HG03460 (cell line): ENCODE data around the gene SNX20.

Experiments used
- ATAC-seq: cut with Tn5 transposase; IDR thresholded peaks from one replicate; pipeline ENCODE4 v1.9.1; 2021; ENCODE audit not compliant: unreplicated experiment

Gene SNX20

DNA sequence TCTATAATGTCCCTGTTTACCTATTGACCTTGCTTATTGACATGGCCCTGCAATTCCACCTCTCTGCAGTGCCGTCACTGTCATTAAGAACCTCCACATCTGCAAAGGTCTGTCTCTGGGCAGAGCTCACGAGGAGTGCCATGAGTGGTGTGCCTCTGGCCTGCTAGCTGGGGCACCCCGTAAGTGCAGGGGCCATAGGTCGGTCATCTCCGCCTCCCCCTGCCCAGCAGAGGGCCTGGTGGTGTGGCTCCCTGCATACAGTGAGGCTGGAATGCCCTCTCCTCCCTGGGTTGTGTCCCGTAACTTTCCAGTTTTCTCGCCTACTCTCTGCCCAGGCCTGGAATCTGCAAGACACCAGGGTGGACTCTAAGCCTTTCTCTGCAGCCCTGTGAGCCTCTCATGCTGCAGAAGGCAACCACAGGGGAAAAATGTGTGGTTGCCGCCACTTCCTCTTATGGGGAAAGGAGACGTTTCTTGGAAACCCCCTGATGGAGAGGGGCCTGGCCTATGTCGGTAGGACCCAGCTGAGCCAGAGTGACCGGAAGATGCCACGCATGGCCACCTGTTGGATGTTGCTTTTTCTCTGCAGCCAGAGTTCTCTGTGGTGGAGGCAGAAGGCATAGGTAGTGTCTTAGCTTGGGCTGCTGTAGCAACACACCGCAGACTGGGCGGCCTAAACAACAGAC is 2.7 kb upstream of the SNX20 start:
- ATAC-seq, result peak; percentile 68

DNA sequence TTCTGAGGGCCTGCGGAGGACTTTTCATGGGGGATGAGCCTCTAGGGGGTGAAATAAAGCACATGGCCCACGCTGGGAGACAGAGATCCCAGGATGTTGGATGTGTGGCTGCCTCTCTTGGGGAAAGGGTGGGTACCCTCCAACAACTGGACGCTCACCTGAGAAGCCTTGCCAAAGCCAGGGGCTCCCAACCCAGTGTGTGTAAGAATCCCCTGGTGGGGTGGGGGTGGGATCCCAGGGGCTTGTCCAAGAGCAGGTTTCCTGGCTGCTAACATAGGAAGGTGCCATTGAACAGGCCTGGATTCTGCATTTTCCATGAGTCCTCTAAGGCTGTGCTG is 587 bp downstream of the SNX20 start:
- ATAC-seq, result no peak

DNA sequence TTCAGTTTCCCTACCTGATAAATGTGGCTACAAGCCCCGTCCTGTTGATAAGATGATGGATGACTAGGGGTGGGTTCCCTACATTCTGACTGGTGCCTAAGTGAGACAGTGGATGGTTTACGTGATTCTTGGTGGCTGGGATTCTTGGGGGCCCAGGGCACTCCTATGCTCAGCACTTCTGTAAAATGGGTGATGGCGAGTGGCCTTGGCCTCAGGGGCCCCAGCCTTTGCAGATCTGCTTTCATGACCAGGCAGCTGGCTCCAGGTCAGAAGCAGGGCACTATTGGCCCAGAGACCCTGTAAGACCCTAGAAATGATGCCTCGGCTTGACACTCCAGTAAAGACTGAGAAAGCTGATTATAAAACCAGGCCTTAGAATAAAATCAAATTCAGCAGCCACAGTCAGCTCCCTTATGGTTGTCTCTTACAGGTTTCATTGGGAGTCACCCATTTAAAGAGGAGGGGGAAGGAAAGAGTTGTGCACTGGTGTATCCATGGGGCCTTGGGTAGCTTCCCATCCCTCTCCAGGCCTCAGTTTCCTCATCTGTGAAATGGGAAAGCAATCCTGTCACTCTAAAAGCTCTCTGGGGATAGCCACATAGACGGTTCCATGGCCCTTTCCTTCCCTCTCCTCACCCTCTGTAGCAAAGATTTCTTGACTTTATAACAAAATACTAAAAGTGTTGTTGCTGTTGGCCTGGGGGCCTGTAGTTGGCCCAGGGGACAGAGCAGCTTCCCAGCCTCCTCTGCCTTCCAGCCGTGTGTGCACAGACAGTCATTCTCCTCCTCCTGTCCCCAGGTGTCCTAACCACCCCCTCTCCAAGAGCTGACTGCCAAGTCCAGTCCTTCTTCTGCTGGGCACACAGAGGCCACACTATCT is 1.2 kb downstream of the SNX20 start:
- ATAC-seq, result no peak

DNA sequence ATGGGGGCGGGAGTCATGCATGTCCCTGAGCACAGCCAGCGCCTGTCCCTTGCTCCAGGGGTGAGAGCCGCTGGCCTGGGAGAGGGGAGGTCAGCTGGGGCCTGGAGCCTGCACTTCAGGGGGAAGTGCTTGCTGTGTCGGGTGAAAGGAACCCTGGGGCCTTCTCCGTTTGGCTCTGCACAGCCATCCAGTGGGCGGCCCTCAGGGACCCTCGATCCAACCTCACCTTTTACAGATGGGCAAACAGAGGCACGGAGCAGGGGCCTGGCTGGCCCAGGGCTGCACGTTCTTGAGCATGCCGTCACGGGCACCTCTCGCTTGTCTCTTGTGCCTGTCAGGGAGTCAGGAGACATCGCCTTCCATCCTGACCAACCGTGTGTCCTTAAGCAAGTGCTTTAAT is 1.8 kb downstream of the SNX20 start:
- ATAC-seq, result no peak

DNA sequence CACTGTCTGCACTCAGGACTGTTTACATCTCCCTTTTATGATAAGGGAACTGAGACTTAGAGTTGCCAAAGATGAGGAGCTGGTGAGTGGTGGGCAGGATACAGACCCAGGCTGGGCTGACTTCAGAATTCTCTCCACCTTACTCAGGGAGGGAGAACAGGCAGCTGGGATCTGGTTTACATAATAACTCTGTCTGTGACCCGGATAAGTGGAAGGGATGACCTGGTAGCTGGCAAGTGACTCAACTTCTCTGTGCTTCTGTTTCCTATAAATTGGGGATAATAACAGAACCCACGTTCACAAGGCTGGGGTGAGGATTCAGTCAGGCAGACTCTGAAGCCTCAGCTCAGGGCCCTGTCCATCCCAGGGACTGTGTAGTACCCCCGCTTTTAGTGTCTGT is 2.6 kb downstream of the SNX20 start:
- no peak for ATAC-seq

DNA sequence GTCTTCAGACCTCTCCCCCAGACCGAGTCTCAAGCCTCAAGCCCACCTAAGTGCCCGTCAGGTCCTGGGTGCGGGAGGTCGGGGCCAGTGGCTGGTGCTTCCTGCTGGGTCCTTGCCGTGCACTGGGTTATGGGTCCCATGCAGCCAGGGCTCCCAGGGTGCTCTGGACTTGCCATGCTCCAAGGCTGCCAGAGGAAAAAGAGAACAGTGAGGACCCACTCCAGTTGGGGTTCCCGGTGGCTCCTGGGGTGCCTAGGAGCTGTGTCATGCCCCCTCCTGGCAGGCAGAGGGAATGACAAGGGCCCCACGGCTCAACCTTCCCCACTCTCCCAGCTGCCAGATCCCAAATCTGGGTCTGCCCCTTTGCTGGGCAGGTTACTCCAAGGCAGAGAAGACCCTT is 3.8 kb downstream of the SNX20 start:
- ATAC-seq, result no peak

DNA sequence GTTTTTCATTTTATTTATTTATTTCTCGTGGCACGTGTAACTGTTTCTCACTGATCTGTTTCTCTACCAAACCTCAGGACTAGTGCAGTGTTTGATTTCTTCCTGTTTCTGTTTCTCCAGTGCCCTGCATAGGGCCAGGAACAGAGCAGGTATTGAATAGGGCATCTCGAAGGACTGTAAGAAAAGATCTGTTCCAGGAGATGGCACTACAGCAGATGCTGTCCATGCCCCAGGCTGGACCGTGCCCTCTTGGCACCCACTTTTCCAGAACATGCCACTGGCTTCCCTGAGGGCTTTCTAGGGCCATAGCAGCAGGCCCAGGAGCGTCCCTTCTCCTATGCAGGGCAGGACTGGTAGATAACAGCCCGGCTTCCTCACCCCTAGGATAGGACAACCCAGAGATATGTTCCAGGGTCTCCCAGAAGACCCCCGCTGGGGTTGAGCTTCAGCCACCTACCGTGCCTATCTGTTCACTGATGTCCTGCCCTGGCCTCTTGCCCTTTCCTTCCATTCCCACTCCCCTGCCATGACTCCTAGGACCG is 4.4 kb downstream of the SNX20 start:
- ATAC-seq, result no peak

DNA sequence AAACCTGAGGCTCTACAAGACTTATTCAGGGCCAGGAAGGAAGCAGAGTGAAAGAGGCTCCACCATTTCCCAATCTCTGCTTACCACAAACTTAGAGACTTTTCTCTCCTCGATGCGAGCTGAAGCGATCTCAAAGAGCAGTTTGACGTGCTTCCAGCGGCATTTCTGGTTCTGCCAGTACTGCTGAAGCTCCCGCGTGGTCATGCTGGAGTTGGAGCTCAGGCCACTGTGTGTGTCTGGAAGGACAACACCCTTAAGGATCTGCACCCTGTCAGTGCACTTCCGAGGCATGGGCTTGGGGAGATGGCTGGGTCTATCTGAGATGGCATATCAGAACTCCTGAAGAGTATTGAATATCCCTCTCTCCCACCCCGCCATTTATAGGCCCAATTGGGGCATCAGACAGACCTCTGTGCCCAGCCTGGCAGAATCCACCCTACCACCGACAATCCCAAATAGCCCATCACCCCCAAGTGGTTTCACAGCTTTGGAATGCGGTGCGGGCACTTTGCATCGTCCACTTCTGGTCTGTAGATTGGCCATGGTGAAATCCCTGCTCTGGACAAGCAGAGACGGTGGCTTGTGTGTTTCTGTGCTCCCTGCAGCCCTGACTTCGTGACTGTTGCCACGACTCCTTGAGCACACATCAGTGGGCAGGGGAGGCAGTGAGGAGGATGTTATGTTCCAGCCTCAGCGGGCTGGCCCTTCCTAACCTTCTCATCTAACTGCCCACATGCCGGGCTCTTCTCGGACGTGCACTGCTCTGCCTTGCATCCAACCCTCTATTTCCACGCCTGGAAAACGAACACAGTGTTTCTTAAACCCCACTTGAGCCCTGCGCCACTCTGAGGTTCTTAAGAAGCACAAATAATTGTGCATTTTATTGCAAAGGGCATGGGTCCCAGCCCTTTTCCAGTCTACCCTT is 5.2 kb downstream of the SNX20 start:
- ATAC-seq, result no peak

DNA sequence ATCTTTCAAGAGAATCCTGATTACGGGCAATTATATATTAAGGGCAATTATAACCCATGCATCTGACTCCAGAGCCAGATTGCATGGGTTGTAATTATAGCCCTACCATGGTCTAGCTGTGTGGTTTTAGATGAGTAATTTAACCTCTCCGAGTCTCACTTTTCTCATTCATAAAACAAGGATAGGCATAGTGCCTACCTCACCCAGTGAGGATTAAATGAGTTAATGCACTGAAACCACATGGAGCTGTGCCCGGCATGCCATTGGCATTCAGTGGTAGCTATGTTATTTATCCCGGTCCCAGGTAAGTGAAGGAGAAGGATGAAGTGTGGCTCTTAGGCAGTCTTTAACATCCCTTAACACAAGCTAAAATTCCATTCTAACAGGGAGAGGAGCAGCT is 6.3 kb downstream of the SNX20 start:
- ATAC-seq, result no peak

DNA sequence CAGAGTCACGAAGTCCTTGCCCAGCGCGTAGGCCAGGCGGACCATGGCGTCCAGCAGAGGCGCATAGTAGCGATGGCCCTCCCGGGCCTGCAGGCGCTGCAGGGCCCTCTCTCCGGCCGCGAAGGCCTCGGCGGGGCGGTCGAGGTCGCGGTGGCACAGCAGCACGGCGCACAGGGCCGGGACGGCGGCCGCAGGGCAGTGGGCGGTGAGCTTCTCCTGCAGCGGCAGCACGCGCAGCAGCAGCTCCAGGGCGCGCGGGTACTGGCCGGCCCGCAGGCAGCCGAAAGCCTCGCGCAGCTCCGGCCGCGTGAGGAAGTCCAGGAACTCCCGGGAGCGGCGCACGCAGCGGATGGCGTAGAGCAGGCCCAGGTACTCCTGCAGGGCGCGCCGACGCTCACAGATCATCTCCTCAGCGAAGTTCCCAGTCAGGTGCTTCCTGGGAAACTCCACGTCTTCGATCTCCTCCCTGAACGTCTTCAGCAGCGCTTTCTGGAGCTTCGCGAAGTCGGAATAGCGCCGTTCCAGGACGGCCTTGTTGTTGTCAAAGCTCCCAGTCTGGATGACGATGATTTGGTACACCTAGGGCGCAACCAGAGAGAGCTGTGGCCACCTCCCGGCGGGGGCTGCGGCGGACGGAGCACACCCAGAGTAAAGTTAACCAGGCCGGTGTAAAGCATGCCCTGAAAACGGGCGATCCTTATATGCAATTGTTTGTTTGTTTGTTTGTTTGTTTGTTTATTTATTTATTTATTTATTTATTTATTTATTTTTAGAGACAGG is 7.4 kb downstream of the SNX20 start:
- no peak for ATAC-seq

DNA sequence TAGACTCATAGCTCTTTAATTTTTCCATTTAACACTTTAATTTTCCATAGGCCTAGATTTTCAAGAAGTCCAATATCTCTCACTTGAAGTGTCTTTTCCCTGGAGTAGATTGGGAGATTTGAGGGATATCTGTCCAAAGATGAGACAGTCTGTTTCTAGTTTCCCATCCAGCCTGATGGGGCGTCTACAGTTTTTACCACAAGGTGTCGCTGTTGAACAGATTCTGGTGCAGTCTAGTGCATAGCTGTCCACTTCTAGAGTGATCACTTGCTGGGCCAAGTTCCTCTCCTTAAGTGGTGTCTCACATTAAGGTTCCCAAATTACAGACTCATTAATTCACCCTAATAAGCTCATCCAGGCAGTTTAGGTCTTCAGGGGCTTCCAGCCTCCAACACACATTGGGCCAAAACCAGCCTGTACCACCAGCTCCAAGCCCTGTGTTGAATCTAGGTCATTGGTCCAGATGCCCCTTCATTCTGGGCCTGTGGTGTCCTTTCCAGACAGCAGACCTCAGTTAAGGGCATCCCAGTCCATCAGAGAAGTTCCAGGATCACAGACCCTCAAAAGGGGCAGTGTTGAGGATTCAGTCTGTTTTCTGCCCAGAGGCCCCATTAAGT is 9.4 kb downstream of the SNX20 start:
- ATAC-seq, result no peak

DNA sequence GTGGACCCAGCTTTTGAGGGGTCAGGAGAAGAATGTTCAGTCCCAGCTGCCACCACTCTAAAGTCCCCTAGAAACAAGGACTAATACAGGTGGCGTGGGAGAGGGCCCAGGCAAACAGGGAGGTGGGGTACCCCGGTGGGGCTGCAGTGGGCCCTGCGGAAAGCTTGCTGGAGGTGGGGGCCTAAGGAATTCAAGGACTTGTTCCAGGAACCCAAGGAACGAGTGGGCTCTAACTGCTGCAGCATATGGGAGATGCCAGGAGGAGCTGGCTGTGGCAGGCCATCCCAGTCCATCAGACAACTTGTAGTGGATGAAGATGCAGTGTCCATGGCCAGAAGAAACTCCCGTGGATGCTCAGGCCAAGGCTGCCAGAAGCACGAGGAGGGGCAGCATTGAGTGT is 10.6 kb downstream of the SNX20 start:
- no peak for ATAC-seq

DNA sequence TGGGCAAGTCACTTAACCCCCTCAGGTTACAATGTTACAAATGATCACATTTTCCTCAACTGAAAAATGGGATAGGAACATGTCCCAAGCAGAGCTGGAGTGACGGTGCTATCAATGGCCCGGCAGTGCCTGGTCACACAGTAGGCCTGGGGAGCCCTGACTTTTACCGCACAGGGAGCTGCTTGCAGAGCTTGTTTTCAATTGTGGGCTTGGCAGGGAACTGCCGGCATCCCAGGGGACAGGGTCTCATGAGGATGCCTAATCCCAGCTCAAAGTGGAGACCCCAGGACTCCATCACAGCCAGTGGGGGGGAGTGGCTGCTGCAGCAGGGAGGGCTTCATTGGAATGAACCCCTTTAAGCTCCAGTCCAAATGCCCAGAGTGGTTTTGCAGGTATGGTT is 11.4 kb downstream of the SNX20 start:
- no peak for ATAC-seq

DNA sequence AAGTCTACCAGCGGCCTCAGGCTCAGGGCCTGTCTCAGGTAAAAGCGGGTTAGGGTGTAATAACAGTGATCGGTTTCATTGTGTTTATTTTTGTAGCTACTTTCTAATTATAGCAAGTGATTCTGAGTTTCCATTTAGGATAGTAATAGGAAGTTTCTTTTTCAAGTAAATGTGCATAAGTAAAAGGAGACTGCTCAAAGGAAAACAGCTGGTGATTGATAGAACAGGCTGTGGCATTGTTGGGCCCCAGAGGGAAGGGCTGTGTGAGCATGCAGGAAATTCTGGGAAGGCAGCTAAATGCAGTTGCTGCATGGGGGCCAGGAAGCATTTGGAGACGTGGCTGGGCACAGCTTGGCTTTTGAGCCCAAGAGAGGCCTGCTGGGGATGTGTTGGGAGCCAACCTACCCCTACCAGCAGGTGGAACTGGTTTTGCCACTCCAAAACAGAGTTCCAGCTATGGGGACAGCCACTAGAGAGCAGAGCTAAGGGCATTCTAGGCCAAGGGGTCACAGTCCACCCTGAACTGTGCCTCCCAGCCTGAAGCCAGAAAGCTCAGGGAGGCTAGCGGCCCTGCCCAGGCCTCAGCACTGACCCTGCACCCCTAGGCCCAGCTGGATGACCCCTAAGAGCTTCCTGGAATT is 12.6 kb downstream of the SNX20 start:
- ATAC-seq, result no peak

DNA sequence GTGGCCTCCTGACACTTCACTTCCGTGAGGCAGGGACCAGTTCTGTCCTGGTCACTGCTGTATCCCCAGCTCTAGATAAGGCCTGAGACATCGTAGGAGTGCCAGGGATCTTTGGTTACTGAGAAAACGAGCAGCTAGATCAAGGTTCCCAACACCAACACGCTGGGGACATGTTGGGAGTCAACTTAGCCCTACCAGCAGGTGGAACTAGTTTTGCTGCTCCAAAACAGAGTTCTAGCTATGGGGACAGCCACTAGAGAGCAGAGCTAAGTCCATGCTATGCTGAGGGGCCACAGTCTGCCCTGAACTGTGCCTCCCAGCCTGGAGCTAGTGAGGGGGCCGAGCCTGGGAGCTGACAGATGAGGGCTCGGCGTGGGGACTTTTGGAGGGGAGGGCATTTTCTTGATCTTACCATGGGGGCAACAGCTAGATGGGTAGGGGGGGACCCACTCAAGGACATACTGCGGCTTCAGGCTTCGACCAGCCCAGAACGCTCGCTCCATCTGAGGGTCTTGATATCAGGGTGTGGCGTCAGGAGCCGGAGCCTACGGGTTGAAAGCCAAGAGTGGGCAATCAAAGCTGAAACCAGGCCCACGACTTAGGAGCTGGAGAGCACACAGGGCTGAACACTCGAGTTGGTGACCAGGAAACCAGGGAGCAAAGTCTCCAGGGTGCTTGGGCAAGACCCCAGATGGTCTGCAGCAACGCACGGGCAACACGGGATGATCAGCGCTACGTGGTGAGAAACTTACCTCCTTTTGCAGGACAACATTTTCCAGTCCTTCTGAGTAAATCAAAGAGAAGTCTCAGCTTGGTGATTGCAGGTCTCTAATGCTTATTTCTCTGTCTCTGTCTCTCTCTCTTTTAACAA is 13.4 kb downstream of the SNX20 start:
- no peak for ATAC-seq

DNA sequence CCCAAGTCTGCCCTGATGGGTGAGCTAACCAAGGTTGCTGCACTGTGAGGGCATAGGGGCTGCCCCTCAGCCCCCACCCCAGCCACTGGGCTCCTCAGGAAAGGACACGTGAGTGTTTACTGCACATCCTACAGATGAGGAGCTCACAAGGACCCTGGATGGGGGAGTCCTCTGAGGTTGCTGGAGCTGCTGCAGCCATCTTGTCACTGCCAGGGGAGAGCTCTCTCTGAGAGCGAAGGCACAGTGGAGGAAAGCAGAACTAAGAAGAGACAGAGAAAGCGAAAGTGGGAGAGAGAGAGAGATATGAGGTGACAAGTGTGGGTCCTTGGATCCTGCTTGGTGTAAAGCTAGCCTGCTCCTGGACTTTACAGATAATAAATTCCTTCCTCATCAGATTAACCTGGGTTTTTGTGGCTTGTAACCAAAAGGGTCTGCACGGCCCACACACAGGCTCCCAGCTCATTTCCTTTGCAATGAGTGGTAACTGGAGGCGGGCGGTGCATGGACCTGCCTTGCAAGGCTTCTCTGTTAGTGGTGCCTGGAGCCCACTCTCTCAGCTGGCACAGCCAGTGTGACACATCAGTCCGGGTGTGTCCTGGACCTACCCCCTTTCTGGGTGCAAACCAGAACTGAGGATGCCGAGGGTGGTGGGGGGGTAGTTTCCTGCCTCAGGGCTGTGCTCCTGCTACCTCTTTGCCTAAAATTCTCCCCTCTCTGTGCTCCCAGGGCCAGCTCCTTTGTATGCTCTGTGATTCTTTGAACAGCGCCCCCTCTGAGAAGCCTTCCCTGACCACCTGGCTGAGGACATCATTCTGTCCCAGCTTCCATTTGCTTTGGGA is 14.2 kb downstream of the SNX20 start:
- peak; percentile 82 for ATAC-seq

DNA sequence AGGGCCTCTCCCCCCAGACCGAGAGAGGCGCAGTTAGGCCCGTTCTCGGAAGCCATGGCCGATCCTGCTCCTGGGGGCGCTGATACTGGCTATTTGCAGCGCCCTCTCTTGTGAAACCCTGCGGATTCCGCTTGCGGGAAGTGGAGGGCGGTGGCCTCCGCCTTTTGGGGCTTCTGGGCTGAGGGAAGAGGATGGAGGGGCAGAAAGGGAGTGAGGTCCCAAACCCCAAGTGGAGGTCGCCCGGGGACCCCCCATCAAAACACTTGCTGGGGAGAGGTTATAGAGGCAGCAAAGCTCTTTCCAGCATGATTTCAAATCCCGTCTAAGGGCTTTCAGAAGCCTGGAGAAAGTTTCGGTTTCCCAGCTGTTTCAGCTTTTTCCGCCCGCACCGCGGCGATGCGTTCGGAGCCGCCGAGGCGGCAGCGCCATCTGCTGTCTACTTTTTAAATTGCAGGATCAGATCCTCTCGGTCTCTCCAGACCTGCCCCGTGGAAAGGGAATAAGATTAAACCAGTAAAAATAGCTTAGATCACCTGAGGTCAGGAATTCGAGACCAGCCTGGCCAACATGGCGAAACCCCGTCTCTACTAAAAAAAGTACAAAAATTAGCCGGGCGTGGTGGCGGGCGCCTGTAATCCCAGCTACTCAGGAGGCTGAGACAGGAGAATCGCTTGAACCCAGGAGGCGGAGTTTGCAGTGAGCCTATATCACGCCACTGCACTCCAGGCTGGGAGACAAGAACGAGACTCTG is 15.8 kb downstream of the SNX20 start:
- no peak for ATAC-seq
